ENCODE results near the gene GHDC.
"Not testable (repeated sequence)": the region's sequence is repeated elsewhere in the genome, so short reads cannot be mapped to it uniquely, and the experiment has no call there.

GHDC gene

GRCh38 chr17:42193969-42194899 is at the start of gene GHDC:
Gene GHDC (minus strand): TSS chr17:42194494. CDS start chr17:42193581, 913 bp downstream.
- peak; percentile 79 for DNase-seq

GRCh38 chr17:42243493-42243982 is 49.2 kb upstream of the GHDC start:
- DNase-seq = no peak

GRCh38 chr17:42241871-42242270 is 47.6 kb upstream of the GHDC start:
- DNase-seq = no peak

GRCh38 chr17:42240863-42241262 is 46.6 kb upstream of the GHDC start:
- not testable (repeated sequence) for DNase-seq

- no peak for DNase-seq
Observed at GRCh38 chr17:42240201-42240600, 45.9 kb upstream of the GHDC start.

- not testable (repeated sequence) for DNase-seq
Observed at GRCh38 chr17:42239576-42239975, 45.3 kb upstream of the GHDC start.

GRCh38 chr17:42236760-42237159 is 42.5 kb upstream of the GHDC start:
- no peak for DNase-seq

- no peak for DNase-seq
Observed at GRCh38 chr17:42233994-42234393, 39.7 kb upstream of the GHDC start.

GRCh38 chr17:42233156-42233555 is 38.9 kb upstream of the GHDC start:
- no peak for DNase-seq

GRCh38 chr17:42230225-42230624 is 35.9 kb upstream of the GHDC start:
- DNase-seq = no peak

- DNase-seq = no peak
Observed at GRCh38 chr17:42227849-42228700, 33.8 kb upstream of the GHDC start.

- no peak for DNase-seq
Observed at GRCh38 chr17:42225646-42226045, 31.4 kb upstream of the GHDC start.

GRCh38 chr17:42224651-42225050 is 30.4 kb upstream of the GHDC start:
- no peak for DNase-seq

- peak; percentile 58 for DNase-seq
Observed at GRCh38 chr17:42221886-42222745, 27.8 kb upstream of the GHDC start.

GRCh38 chr17:42219280-42219679 is 25.0 kb upstream of the GHDC start:
- not testable (repeated sequence) for DNase-seq

GRCh38 chr17:42214156-42214555 is 19.9 kb upstream of the GHDC start:
- no peak for DNase-seq

- DNase-seq = no peak
Observed at GRCh38 chr17:42212382-42212781, 18.1 kb upstream of the GHDC start.

GRCh38 chr17:42211921-42212341 is 17.6 kb upstream of the GHDC start:
- not testable (repeated sequence) for DNase-seq

- DNase-seq = no peak
Observed at GRCh38 chr17:42210046-42210445, 15.8 kb upstream of the GHDC start.

- DNase-seq = not testable (repeated sequence)
Observed at GRCh38 chr17:42206153-42206612, 11.9 kb upstream of the GHDC start.

GRCh38 chr17:42203354-42203753 is 9.1 kb upstream of the GHDC start:
- no peak for DNase-seq

- no peak for DNase-seq
Observed at GRCh38 chr17:42202696-42203095, 8.4 kb upstream of the GHDC start.

Measured in activated naive CD4-positive, alpha-beta T cell treated with anti-CD3 and anti-CD28 coated beads, Interleukin-2, amount 50 U/mL, for 16 hours (primary cell).